ENCODE data around the gene PRKCQ.

GRCh38 chr10:6457376-6457775 is 122.7 kb downstream of the PRKCQ start:
- no peak for TF ChIP-seq CTCF (IDR thresholded peaks at IDR 0.05; ENCODE audit: low read depth, low read length)
- no peak for TF ChIP-seq POLR2A (IDR thresholded peaks at IDR 0.05; ENCODE audit: extremely low read depth, insufficient read length)
